Activated CD4-positive, alpha-beta T cell treated with anti-CD3 and anti-CD28 coated beads, Interleukin-2, amount 50 U/mL, for 4 hours (primary cell): ENCODE measurements around the gene CDH13.

ENCODE experiments used
- DNase-seq, 2 experiments: peaks; one replicate each; pipeline ENCODE4 v3.0.0-alpha.2; 2020

The CDH13 gene

GRCh38 chr16:83472776-83473501, 846.2 kb downstream of the CDH13 start:
- no peak for DNase-seq

- no peak for DNase-seq
Observed at GRCh38 chr16:83473926-83474650, 847.3 kb downstream of the CDH13 start.

- no peak for DNase-seq
Observed at GRCh38 chr16:83475108-83475507, 848.3 kb downstream of the CDH13 start.

GRCh38 chr16:83481589-83481988, 854.8 kb downstream of the CDH13 start:
- no peak for DNase-seq

- no peak for DNase-seq
Observed at GRCh38 chr16:83482545-83483162, 855.9 kb downstream of the CDH13 start.

- DNase-seq: no peak
Observed at GRCh38 chr16:83490073-83490472, 863.3 kb downstream of the CDH13 start.

GRCh38 chr16:83494459-83494858, 867.7 kb downstream of the CDH13 start:
- DNase-seq: no peak

DNA sequence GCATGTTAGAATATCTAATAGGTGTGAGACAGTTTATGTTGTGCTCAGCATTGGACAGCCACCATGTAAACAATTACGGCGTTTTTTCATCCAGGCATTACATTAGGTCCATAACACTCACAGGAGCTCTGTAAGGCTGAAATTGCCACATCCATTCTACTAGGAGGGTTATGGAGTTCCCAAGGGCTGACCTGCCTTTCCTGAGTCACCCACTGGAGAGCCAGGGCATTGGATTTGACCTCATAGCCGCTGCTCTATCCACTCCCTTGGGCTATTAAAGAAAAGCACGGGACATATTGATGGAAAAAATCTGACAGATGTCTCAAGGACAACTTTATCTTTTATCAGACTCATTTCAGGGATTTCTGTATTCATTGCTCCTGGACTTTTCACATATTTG, 874.7 kb downstream of the CDH13 start:
- DNase-seq: no peak

DNA sequence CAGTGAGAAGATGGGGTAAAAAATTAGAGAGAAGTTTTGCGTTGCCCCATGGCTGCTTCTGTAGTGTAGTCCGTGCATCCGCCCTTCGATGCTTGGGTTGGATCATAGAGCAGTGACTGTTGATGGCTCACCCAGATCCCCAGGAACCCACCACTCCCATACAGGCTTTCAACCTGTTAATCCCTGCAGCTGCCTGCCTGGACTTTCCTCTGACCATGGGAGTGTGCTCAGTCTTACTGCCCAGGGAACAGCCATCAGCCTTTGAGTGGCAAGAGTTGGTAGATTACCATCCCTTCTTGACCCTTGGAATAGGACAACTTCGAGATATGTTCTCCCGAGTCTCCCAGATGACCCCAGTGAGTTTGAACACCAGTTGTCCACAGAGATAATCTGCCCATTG, 881.5 kb downstream of the CDH13 start:
- no peak for DNase-seq

- no peak for DNase-seq
Observed at GRCh38 chr16:83509316-83509715, 882.5 kb downstream of the CDH13 start.

- no peak for DNase-seq
Observed at GRCh38 chr16:83510906-83511305, 884.1 kb downstream of the CDH13 start.

DNA sequence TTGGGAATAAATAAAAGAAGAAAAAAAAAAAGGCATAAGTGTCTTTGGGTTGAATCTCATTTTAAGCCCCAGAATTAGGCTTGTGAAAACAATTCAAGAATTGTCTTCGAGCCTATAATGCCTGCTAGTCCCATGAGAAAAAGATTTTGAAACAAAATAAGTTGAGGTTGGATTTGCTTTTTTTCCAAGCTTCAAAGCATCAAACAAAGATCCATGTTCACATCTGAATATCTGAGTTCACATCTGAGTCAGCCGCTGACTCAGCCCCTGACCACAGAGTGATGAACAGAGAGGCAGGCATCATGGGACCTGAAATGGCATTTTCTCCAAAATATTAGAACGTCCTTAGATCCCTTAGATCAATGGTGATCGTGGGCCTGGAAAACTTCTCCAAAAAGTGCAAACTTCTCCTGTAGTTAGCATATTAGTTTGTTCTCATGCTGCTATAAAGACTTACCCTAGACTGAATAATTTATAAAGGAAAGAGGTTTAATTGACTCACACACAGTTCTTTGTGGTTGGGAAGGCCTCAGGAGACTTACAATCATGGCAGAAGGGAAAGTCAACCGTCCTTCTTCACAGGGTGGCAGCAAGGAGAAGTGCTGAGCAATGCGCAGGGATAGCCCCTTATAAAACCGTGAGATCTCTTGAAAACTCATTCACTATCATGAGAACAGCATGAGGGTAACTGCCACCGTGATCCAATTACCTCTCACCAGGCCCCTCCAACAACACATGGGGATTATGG, 886.4 kb downstream of the CDH13 start:
- no peak for DNase-seq

DNA sequence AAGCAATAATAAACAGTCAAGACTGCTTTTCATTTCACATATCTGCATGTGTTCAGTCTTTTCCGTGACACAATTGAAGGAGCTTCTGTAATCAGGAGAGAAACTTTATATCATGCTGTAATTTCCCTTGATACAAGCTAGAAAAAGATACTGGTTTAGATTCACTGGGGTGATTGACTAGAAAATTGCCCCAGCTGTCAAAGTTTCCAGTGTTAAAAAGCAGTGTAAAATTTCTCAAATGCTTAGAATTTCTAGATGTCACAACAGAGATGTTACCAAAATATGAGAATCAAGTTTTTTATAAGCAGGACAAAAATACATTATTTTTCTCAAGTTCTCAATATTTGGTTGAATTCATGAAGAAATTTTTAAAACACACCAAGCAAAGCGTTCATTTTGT, 888.6 kb downstream of the CDH13 start:
- DNase-seq: no peak

- no peak for DNase-seq
Observed at GRCh38 chr16:83516931-83517330, 890.2 kb downstream of the CDH13 start.

- DNase-seq: no peak
Observed at GRCh38 chr16:83517398-83517797, 890.6 kb downstream of the CDH13 start.

- DNase-seq: no peak
Observed at GRCh38 chr16:83520596-83520995, 893.8 kb downstream of the CDH13 start.

- DNase-seq: no peak
Observed at GRCh38 chr16:83530293-83530692, 903.5 kb downstream of the CDH13 start.

- no peak for DNase-seq
Observed at GRCh38 chr16:83532634-83533033, 905.9 kb downstream of the CDH13 start.

GRCh38 chr16:83533193-83533592, 906.4 kb downstream of the CDH13 start:
- no peak for DNase-seq

DNA sequence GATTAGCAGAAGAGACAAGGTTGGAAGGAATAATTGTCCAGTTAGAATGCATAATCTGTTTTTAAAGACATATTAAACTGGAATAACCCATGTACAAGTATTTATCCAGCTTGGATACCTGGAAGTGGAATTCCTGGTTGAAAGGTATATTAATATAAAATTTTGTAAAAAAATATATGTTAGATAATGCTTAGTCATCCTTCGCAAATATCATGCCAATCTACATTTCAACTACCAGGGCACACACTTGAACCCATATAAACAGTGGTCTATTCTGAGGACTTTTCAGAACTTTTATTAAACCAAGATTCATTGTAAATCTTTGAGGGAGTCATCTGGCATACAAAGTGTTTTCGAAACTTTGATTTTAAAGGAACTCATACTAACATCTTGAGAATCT, 911.9 kb downstream of the CDH13 start:
- no peak for DNase-seq

- no peak for DNase-seq
Observed at GRCh38 chr16:83539736-83540490, 913.1 kb downstream of the CDH13 start.

DNA sequence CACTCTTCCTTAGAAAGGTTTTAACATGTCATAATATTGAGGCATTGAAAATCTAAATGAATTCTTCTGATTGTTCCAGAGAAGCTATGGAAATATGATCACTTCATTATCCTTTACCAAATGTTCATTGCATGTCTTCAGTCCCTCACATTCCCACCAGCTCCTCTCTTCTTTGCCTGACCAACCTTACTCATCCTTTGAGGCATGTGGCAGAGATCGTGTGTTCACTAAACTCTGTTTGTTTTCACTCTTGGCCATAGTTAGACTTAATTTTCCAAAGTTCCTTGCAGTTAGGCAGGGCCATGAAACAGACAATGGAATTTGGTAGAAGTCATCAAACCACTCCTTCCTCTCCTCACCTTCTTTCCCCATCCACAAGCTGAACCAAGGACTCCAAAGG, 914.5 kb downstream of the CDH13 start:
- DNase-seq: no peak

GRCh38 chr16:83542491-83542890, 915.7 kb downstream of the CDH13 start:
- DNase-seq: no peak
